PC-9 (cell line): Measurements from ENCODE around the gene MAFF. TPM values are rescaled to one million over a fixed set of nuclear protein-coding genes. Genes with fewer than 3 reads are reported as not detected.

ENCODE experiments used
- BruUV-seq: library from RNA; stranded (reverse); fragments of 400-500 nt; replicated peaks from 2 replicates; lab custom pipeline; 2021; lab: Mats Ljungman, UMichigan
- CTCF ChIA-PET: fragments of 300-600 bp; sonication (Branson Sonifier 250); formaldehyde crosslinking; loops from one replicate; lab custom pipeline; 2022; ENCODE audit warnings: antibody characterized with exemption; lab: Charles Lee
- POLR2A ChIA-PET: fragments of 300-600 bp; sonication (Branson Sonifier 250); formaldehyde crosslinking; loops from one replicate; lab custom pipeline; 2022; ENCODE audit warnings: antibody characterized with exemption; ENCODE audit not compliant: unreplicated experiment; lab: Charles Lee
- DNase-seq, 2 experiments: peaks; one replicate each; pipeline versions ENCODE4 v3.0.0 to v3.0.0-alpha.2; 2015 to 2022; ENCODE audit warnings: mixed read lengths in 1 of 2
- H2AFZ ChIP-seq: fragments of 200-600 bp; sonication (generic); 2 replicates; pipeline ENCODE4 v1.8.1; 2017; ENCODE audit warnings: antibody characterized with exemption
- H3F3A ChIP-seq: fragments of 200-600 bp; sonication (generic); 2 replicates; pipeline ENCODE4 v1.8.1; 2017; ENCODE audit warnings: antibody characterized with exemption, mild to moderate bottlenecking, low read depth; ENCODE audit not compliant: insufficient read depth
- H3K27ac ChIP-seq: fragments of 200-600 bp; sonication (generic); 2 replicates; pipeline ENCODE4 v1.6.1; 2016; ENCODE audit warnings: mixed run types
- H3K27me3 ChIP-seq: fragments of 200-600 bp; sonication (generic); 2 replicates; pipeline ENCODE4 v1.6.1; 2016; ENCODE audit warnings: low read depth, mixed run types; ENCODE audit not compliant: insufficient read depth
- H3K36me3 ChIP-seq: fragments of 200-600 bp; sonication (generic); 2 replicates; pipeline ENCODE4 v1.6.1; 2016; ENCODE audit warnings: low read depth, mixed run types
- H3K4me1 ChIP-seq: fragments of 200-600 bp; sonication (generic); replicated peaks from 2 replicates; pipeline ENCODE4 v1.6.1; 2016; ENCODE audit warnings: mixed run types; ENCODE audit not compliant: insufficient read depth
- H3K4me2 ChIP-seq: fragments of 200-600 bp; sonication (generic); 2 replicates; pipeline ENCODE4 v1.6.1; 2017; ENCODE audit warnings: mixed run types
- H3K4me3 ChIP-seq: fragments of 200-600 bp; sonication (generic); 2 replicates; pipeline ENCODE4 v1.6.1; 2016; ENCODE audit warnings: mixed run types
- H3K79me2 ChIP-seq: fragments of 200-600 bp; sonication (generic); 2 replicates; pipeline ENCODE4 v1.6.1; 2017; ENCODE audit warnings: low read depth, mixed run types
- H3K9me2 ChIP-seq: fragments of 200-600 bp; sonication (generic); 2 replicates; pipeline ENCODE4 v1.8.1; 2017; ENCODE audit warnings: mild to moderate bottlenecking; ENCODE audit not compliant: insufficient read depth
- H3K9me3 ChIP-seq: fragments of 200-600 bp; sonication (generic); 2 replicates; pipeline ENCODE4 v1.8.1; 2016; ENCODE audit warnings: low read depth; ENCODE audit not compliant: insufficient read depth
- H4K20me1 ChIP-seq: fragments of 200-600 bp; sonication (generic); 2 replicates; pipeline ENCODE4 v1.8.1; 2017; ENCODE audit not compliant: insufficient read depth
- CTCF ChIP-seq: fragments of 200-600 bp; sonication (generic); conservative IDR thresholded peaks from 2 replicates; pipeline ENCODE4 v1.6.1; 2017; ENCODE audit warnings: mixed run types, antibody characterized with exemption, mild to moderate bottlenecking, moderate library complexity
- EZH2 ChIP-seq: fragments of 200-600 bp; sonication (generic); IDR thresholded peaks from 2 replicates; pipeline ENCODE4 v1.8.0; 2017; ENCODE audit warnings: antibody characterized with exemption, low read depth
- intact Hi-C: fragments of 100-400 bp; cut with micrococcal nuclease; formaldehyde crosslinking; loops from one replicate; pipeline ENCODE4 v1.10.0; 2022; ENCODE audit not compliant: unreplicated experiment
- total RNA-seq: library from RNA; stranded (reverse); gene quantifications from 2 replicates; pipeline ENCODE4 v1.2.3, GENCODE V29; 2021

Gene MAFF
- total RNA-seq, 1 experiment from 2014 or later, result 27.9 TPM

- Histone ChIP-seq H3K4me3 (no peak overlapping the region), H3K9me2 (no peaks in the 10 kb centered on the region), H3K9me3 (no peaks in the 10 kb centered on the region), H3K27ac (no peak overlapping the region), H4K20me1 (peaks cover 73% of the 10 kb centered on the region), H3K4me2 (no peak overlapping the region), H3K36me3 (0 out of 2 replicates have a peak, but pooled peaks cover 18% of the 10 kb centered on the region), H3K79me2 (peaks cover 99% of the 10 kb centered on the region), H2AFZ (no peak overlapping the region), H3F3A (peaks cover 4% of the 10 kb centered on the region; the same call in 1 of the 2 replicates), H3K4me1 (no peaks in the 10 kb centered on the region), H3K27me3 (no peaks in the 10 kb centered on the region)
- ChIA-PET POLR2A (interaction anchor here (0.6 kb wide), 1 partner anchor 53 kb away, joined by 4 read pairs; no protein-coding TSS in a partner anchor), CTCF (interaction anchor here (0.6 kb wide), 1 partner anchor 208 kb away, joined by 7 read pairs; no protein-coding TSS in a partner anchor)
- intact Hi-C loops, result no loop called here
- no peak for DNase-seq
- TF ChIP-seq CTCF (no peak), EZH2 (no peak)
- BruUV-seq, result no TSS peak
Observed at GRCh38 chr22:38255697-38256096, 53.9 kb downstream of the MAFF start.

- Histone ChIP-seq H3K27me3 (no peaks in the 10 kb centered on the region), H3K79me2 (peaks cover 99% of the 10 kb centered on the region), H3K4me1 (no peaks in the 10 kb centered on the region), H3K9me3 (no peaks in the 10 kb centered on the region), H3K4me2 (no peak overlapping the region), H3K27ac (no peak overlapping the region), H4K20me1 (peaks cover 83% of the 10 kb centered on the region), H3K9me2 (no peaks in the 10 kb centered on the region), H3F3A (peaks cover 16% of the 10 kb centered on the region; the same call in 1 of the 2 replicates), H2AFZ (no peak overlapping the region), H3K4me3 (no peak overlapping the region), H3K36me3 (0 out of 2 replicates have a peak, but pooled peaks cover 10% of the 10 kb centered on the region)
- no TSS peak for BruUV-seq
- no peak for TF ChIP-seq CTCF
- no peak for TF ChIP-seq EZH2
- POLR2A ChIA-PET, result interaction anchor here (0.6 kb wide), 1 partner anchor 55 kb away, joined by 3 read pairs; no protein-coding TSS in a partner anchor
- intact Hi-C loops, result no loop called here
- CTCF ChIA-PET, result no interaction called here
- DNase-seq, result no peak
Observed at GRCh38 chr22:38257181-38257580, 55.4 kb downstream of the MAFF start.

- POLR2A ChIA-PET, result interaction anchor here (0.6 kb wide), 1 partner anchor 55 kb away, joined by 3 read pairs; no protein-coding TSS in a partner anchor
- no peak for DNase-seq
- no peak overlapping the region for H2AFZ ChIP-seq
- no peaks in the 10 kb centered on the region for H3K4me1 ChIP-seq
- no peaks in the 10 kb centered on the region for H3K27me3 ChIP-seq
- CTCF ChIA-PET, result no interaction called here
- BruUV-seq, result no TSS peak
- no peaks in the 10 kb centered on the region for H3K9me3 ChIP-seq
- 0 out of 2 replicates have a peak, but pooled peaks cover 5% of the 10 kb centered on the region for H3K36me3 ChIP-seq
- peaks cover 16% of the 10 kb centered on the region; the same call in 1 of the 2 replicates for H3F3A ChIP-seq
- H3K9me2 ChIP-seq, result no peaks in the 10 kb centered on the region
- H3K4me3 ChIP-seq, result no peak overlapping the region
- H3K4me2 ChIP-seq, result no peak overlapping the region
- TF ChIP-seq EZH2, result no peak
- no peak for TF ChIP-seq CTCF
- peaks cover 83% of the 10 kb centered on the region for H4K20me1 ChIP-seq
- peaks cover 99% of the 10 kb centered on the region for H3K79me2 ChIP-seq
- intact Hi-C loops, result no loop called here
- H3K27ac ChIP-seq, result peak overlapping the region; percentile 10; the same call in 1 of the 2 replicates
Observed at GRCh38 chr22:38257650-38258250, 56.0 kb downstream of the MAFF start.
